ENCODE data around the gene GRAMD1B.

GRCh38 chr11:123441161-123441560, 11.1 kb downstream of the GRAMD1B start:
- TF ChIP-seq CTCF (IDR thresholded peaks at IDR 0.05; ENCODE audit: poor library complexity), result no peak
- no peak for TF ChIP-seq EZH2 (IDR thresholded peaks at IDR 0.05; ENCODE audit: borderline replicate concordance)
- no peak for TF ChIP-seq EZH2phosphoT487 (IDR thresholded peaks at IDR 0.05; ENCODE audit: low read depth, severe bottlenecking, unreplicated experiment)
